ENCODE data around the gene MLLT10.

DNA sequence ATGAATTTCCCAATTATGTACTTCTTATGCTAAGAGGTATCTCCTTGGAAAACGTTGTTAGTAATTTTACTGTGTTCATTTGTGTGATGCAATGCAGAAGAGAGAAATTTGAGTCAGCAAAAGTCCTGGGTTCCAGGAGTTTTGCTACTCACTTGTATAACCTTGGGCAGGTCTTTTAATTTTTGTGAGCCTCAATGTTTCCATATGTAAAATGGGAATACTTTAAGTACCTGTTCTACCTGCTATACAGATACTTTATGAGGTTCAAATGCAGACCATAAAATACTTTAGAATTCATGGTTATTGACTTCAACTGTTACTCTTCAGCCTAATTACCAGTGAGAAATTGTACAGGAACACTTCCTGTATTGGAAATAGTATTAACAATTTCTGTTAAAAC is 185.5 kb downstream of the MLLT10 start:
- no peak for TF ChIP-seq POLR2AphosphoS5 (IDR thresholded peaks at IDR 0.05; ENCODE audit: insufficient read depth in 1 of 2, low read depth in 1 of 2)
- no peak for TF ChIP-seq CTCF (IDR thresholded peaks at IDR 0.05)

Measured in vagina (tissue), 2 donors.